Testis (tissue), 2 donors: ENCODE measurements around the gene LYL1.

Experiments
- POLR2A ChIP-seq: fragments of 450-650 bp; IDR thresholded peaks from one replicate; pipeline ENCODE4 v1.6.1; 2017; ENCODE audit warnings: antibody characterized with exemption, mild to moderate bottlenecking, moderate library complexity
- TF ChIP-seq, protein P1 (sequence below), 3 experiments: fragments of 450-650 bp in 2 of 3; fragments of 200-600 bp in 1 of 3; sonication (generic) in 1 of 3; IDR thresholded peaks; one replicate each; pipeline ENCODE4 v1.5.1; 2016 to 2019; ENCODE audit warnings: antibody characterized with exemption in 3 of 3, mild to moderate bottlenecking in 2 of 3, moderate library complexity in 1 of 3

DNA sequence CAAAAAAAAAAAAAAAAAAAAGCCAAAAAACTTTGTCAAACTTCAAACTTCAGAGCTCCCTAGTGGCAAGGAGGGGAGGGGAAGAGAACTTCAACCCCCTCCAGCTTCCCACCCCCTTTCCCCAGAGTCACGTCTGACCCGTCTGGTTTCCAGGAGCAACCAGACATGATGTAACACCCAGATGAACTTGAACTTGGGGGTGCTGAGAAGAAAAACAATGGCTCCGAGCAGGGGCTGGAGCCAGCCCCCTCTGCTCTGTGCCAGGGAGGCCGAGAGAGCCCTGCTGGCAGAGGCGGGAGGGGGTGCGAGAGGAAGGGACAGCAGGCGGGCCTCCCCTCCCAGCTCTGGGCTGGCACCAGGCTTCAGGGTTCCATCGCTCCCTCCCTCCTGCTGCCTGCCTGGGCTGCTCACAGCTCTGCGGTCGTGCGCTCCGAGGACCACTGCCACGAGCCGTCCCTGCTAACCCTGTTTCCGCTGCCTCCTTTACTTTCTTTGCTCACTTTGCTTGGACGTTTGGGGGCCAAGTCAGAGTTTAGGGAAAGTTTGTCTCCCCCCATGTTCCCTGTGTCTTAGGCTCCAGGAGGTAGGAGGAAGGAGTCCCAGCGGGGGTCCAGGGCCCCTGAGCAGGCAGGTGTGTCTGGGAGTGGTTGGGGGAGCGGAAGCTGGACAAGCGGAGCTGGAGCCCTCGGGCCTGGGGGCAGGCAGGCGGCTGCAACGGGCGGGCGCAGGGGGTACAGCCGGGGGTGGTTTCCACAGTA, 11.1 kb downstream of the LYL1 start:
- no peak for TF ChIP-seq POLR2A
- TF ChIP-seq, protein P1, sequence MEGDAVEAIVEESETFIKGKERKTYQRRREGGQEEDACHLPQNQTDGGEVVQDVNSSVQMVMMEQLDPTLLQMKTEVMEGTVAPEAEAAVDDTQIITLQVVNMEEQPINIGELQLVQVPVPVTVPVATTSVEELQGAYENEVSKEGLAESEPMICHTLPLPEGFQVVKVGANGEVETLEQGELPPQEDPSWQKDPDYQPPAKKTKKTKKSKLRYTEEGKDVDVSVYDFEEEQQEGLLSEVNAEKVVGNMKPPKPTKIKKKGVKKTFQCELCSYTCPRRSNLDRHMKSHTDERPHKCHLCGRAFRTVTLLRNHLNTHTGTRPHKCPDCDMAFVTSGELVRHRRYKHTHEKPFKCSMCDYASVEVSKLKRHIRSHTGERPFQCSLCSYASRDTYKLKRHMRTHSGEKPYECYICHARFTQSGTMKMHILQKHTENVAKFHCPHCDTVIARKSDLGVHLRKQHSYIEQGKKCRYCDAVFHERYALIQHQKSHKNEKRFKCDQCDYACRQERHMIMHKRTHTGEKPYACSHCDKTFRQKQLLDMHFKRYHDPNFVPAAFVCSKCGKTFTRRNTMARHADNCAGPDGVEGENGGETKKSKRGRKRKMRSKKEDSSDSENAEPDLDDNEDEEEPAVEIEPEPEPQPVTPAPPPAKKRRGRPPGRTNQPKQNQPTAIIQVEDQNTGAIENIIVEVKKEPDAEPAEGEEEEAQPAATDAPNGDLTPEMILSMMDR (IDR thresholded peaks at IDR 0.05): no peak
